Subcutaneous adipose tissue (tissue), 4 donors: Measurements from ENCODE around the gene RASSF1. TPM values are rescaled to one million over a fixed set of nuclear protein-coding genes. Genes with fewer than 3 reads are reported as not detected.

Experiments
- CTCF ChIP-seq: fragments of 450-650 bp; IDR thresholded peaks from one replicate; pipeline ENCODE4 v1.5.1; 2016; ENCODE audit warnings: low read depth, mild to moderate bottlenecking, control low read depth, antibody characterized with exemption, moderate library complexity
- total RNA-seq, 4 donors: library from RNA; depleted of rRNA; stranded (reverse); fragments of >200 nt; gene quantifications; one replicate each; pipeline ENCODE4 v1.1.0, GENCODE V29; 2016

RASSF1 gene
- total RNA-seq, 4 donors from 2014 or later, result 37.0 to 62.8 (median 54.1) TPM

- no peak for TF ChIP-seq CTCF
Measured at GRCh38 chr3:50373146-50374051, 32.8 kb upstream of the RASSF1 start.

- TF ChIP-seq CTCF, result no peak
Measured at GRCh38 chr3:50372349-50372748, 31.7 kb upstream of the RASSF1 start.

GRCh38 chr3:50371133-50371685 lies 30.6 kb upstream of the RASSF1 start:
- TF ChIP-seq CTCF, result no peak

GRCh38 chr3:50370594-50370993 lies 30.0 kb upstream of the RASSF1 start:
- TF ChIP-seq CTCF, result no peak

- TF ChIP-seq CTCF, result no peak
Measured at GRCh38 chr3:50369012-50369670, 28.5 kb upstream of the RASSF1 start.

- no peak for TF ChIP-seq CTCF
Measured at GRCh38 chr3:50365842-50366220, 25.2 kb upstream of the RASSF1 start.
